Measurements from ENCODE around the gene BCR.

DNA sequence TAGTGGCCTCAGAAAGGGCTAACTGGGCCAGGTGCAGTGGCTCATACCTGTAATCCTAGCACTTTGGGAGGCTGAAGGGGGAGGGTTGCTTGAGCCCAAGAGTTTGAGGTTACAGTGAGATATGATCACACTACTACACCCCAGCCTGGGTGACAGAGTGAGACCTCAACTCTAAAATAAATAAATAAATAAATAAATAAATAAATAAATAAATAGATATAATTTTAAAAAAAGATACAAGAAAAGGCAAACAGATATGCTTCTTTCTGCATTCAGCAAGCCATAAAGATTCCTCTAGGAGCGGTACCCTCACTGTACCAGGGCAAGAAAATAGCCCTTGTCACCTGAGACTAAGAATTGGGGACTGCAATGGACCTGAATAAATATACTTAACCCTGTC lies 37.2 kb upstream of the BCR start:
- TF ChIP-seq, protein P1, sequence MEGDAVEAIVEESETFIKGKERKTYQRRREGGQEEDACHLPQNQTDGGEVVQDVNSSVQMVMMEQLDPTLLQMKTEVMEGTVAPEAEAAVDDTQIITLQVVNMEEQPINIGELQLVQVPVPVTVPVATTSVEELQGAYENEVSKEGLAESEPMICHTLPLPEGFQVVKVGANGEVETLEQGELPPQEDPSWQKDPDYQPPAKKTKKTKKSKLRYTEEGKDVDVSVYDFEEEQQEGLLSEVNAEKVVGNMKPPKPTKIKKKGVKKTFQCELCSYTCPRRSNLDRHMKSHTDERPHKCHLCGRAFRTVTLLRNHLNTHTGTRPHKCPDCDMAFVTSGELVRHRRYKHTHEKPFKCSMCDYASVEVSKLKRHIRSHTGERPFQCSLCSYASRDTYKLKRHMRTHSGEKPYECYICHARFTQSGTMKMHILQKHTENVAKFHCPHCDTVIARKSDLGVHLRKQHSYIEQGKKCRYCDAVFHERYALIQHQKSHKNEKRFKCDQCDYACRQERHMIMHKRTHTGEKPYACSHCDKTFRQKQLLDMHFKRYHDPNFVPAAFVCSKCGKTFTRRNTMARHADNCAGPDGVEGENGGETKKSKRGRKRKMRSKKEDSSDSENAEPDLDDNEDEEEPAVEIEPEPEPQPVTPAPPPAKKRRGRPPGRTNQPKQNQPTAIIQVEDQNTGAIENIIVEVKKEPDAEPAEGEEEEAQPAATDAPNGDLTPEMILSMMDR (IDR thresholded peaks at IDR 0.05) = no peak
- TF ChIP-seq POLR2A (IDR thresholded peaks at IDR 0.05) = no peak
- no peak for TF ChIP-seq POLR2AphosphoS5 (IDR thresholded peaks at IDR 0.05)
